Transverse colon (tissue), 4 donors: Measurements from ENCODE around the gene FAM50B. TPM values are rescaled to one million over a fixed set of nuclear protein-coding genes. Genes with fewer than 3 reads are reported as not detected.

Experiments
- DNase-seq: peaks from one replicate; pipeline ENCODE4 v3.0.0-alpha.2; 2019
- H3K27ac ChIP-seq, 4 donors: fragments of 200-600 bp; sonication (generic); 2 replicates each; pipeline ENCODE4 v1.5.1; 2016 to 2018; ENCODE audit warnings: inconsistent platforms in 4 of 4
- H3K27me3 ChIP-seq: fragments of 200-600 bp; sonication (generic); 2 replicates; pipeline ENCODE4 v1.5.1; 2017; ENCODE audit warnings: inconsistent platforms
- H3K36me3 ChIP-seq, 4 donors: fragments of 200-600 bp; sonication (generic); 2 replicates each; pipeline ENCODE4 v1.5.1; 2017 to 2019; ENCODE audit warnings: inconsistent platforms in 4 of 4
- H3K4me1 ChIP-seq, 4 donors: fragments of 200-600 bp; sonication (generic); 2 replicates each; pipeline ENCODE4 v1.5.1; 2017 to 2020; ENCODE audit warnings: inconsistent platforms in 4 of 4
- H3K4me3 ChIP-seq, 4 donors: fragments of 200-600 bp; sonication (generic); 1 replicate in 1 of 4; 2 replicates in 3 of 4; pipeline versions ENCODE4 v1.5.1 to v1.6.1; 2017 to 2019; ENCODE audit warnings: inconsistent platforms in 4 of 4
- H3K9me3 ChIP-seq, 2 donors: fragments of 200-600 bp; sonication (generic); 2 replicates each; pipeline ENCODE4 v1.5.1; 2017 to 2019; ENCODE audit warnings: inconsistent platforms in 2 of 2
- CTCF ChIP-seq, 5 experiments: fragments of 200-600 bp in 3 of 5; fragments of 450-650 bp in 2 of 5; sonication (generic) in 3 of 5; IDR thresholded peaks; 1 replicate in 2 of 5; 2 replicates in 3 of 5; pipeline ENCODE4 v1.5.1; 2016 to 2017; ENCODE audit warnings: antibody characterized with exemption in 5 of 5, inconsistent platforms in 3 of 5, mild to moderate bottlenecking in 2 of 5, moderate library complexity in 1 of 5
- EP300 ChIP-seq: sonication (generic); formaldehyde crosslinking; IDR thresholded peaks from one replicate; pipeline ENCODE4 v1.6.1; 2017; ENCODE audit warnings: antibody characterized with exemption, low read depth
- POLR2A ChIP-seq: fragments of 450-650 bp; IDR thresholded peaks from one replicate; pipeline ENCODE4 v1.6.1; 2016; ENCODE audit warnings: antibody characterized with exemption, mild to moderate bottlenecking, moderate library complexity
- POLR2AphosphoS5 ChIP-seq, 3 donors: sonication (generic); formaldehyde crosslinking; IDR thresholded peaks; one replicate each; pipeline ENCODE4 v1.6.1; 2016; ENCODE audit warnings: antibody characterized with exemption in 3 of 3
- WGBS, 2 donors: methylation state at CpG; one replicate each; pipeline ENCODE4 v1.1.5; 2018; ENCODE audit warnings: low coverage in 1 of 2; 5-methylcytosine and 5-hydroxymethylcytosine counted together
- in situ Hi-C, 4 donors: fragments of 200-750 bp; cut with MboI; loops; one replicate each; pipeline versions ENCODE4 v1.15.0 to v1.15.1; 2017; ENCODE audit warnings: low sequenced_read_pairs in 3 of 4, low pct_ligation_motif_present in 1 of 4, low pct_unique_long_range_greater_than_20kb in 1 of 4
- intact Hi-C: fragments of 100-400 bp; cut with DNase I; formaldehyde crosslinking; loops from one replicate; pipeline ENCODE4 v1.15.1; 2023; ENCODE audit warnings: low total_unique reads
- total RNA-seq, 4 donors: library from RNA; depleted of rRNA; stranded (reverse); fragments of >200 nt; gene quantifications; one replicate each; pipeline ENCODE4 v1.1.0, GENCODE V29; 2016

Gene FAM50B
- total RNA-seq, 4 donors from 2014 or later: 3.4 to 6.4 (median 5.2) TPM; not detected in 1

GRCh38 chr6:3873051-3873450 is 23.9 kb downstream of the FAM50B start:
- Histone ChIP-seq H3K27ac (no peak overlapping the region), H3K36me3 (no peaks in the 10 kb centered on the region), H3K4me1 (peaks cover 0 to 14% (median 8%) of the 10 kb centered on the region in 4 donors), H3K9me3 (no peaks in the 10 kb centered on the region), H3K27me3 (no peaks in the 10 kb centered on the region), H3K4me3 (no peak overlapping the region)
- intact Hi-C loops (no loop called here), in situ Hi-C loops (no loop called here)
- DNase-seq: no peak
- WGBS, 2 donors: 88 to 93% methylated on average over 1 to 4 of the region's 4 CpGs
- no peak for TF ChIP-seq POLR2AphosphoS5 (IDR thresholded peaks at IDR 0.05)
- TF ChIP-seq EP300: no peak
- TF ChIP-seq POLR2A: no peak
- TF ChIP-seq CTCF (IDR thresholded peaks at IDR 0.05): no peak

- intact Hi-C loops: no loop called here
- WGBS, 2 donors: 73 to 83% methylated on average over 3 to 4 of the region's 4 CpGs
- Histone ChIP-seq H3K4me3 (no peak overlapping the region), H3K27ac (no peak overlapping the region), H3K27me3 (no peaks in the 10 kb centered on the region), H3K9me3 (no peaks in the 10 kb centered on the region), H3K36me3 (no peaks in the 10 kb centered on the region), H3K4me1 (peaks cover 0 to 14% (median 7%) of the 10 kb centered on the region in 4 donors)
- in situ Hi-C loops: no loop called here
- TF ChIP-seq POLR2A (no peak), EP300 (no peak), CTCF (IDR thresholded peaks at IDR 0.05) (no peak), POLR2AphosphoS5 (IDR thresholded peaks at IDR 0.05) (no peak)
- DNase-seq: no peak
These were observed 24.9 kb downstream of the FAM50B start for GRCh38 chr6:3874069-3874468.

DNA sequence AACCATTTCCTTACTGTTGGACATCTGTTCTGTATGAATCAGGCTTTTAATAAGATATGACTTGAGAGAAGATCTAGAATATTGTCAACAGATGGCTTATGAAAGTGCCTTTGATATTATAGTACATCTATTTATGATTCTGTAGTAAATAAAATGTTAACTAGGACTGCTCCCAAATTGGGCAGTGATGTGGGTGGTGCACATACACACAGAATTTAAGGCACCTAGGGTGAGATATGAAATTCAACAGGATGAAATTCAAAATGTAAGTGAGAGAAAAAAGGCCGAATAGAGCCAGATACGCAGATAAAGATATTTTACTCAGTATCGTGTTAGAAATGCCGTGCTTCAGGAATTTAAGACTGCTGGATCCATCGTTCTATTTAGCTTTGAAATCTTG is 26.3 kb downstream of the FAM50B start:
- Histone ChIP-seq H3K4me3 (no peak overlapping the region), H3K4me1 (peaks cover 0 to 1% (median 0%) of the 10 kb centered on the region in 4 donors), H3K9me3 (no peaks in the 10 kb centered on the region), H3K27ac (no peak overlapping the region), H3K27me3 (no peaks in the 10 kb centered on the region), H3K36me3 (no peaks in the 10 kb centered on the region)
- WGBS, 2 donors: 91 to 92% methylated on average over 5 of the region's 5 CpGs
- in situ Hi-C loops: no loop called here
- TF ChIP-seq EP300: no peak
- TF ChIP-seq POLR2AphosphoS5 (IDR thresholded peaks at IDR 0.05): no peak
- TF ChIP-seq POLR2A: no peak
- no peak for TF ChIP-seq CTCF (IDR thresholded peaks at IDR 0.05)
- no peak for DNase-seq
- intact Hi-C loops: no loop called here

GRCh38 chr6:3876101-3876500 is 26.9 kb downstream of the FAM50B start:
- Histone ChIP-seq H3K4me3 (no peak overlapping the region), H3K27ac (no peak overlapping the region)
- peak; percentile 56 for TF ChIP-seq EP300
- no peak for TF ChIP-seq POLR2A
- TF ChIP-seq CTCF (IDR thresholded peaks at IDR 0.05): no peak
- TF ChIP-seq POLR2AphosphoS5 (IDR thresholded peaks at IDR 0.05): peak in 2 of 3 donors; percentile 14 to 22

More at GRCh38 chr6:3876101-3876500, 26.9 kb downstream of the FAM50B start:
- no peaks in the 10 kb centered on the region for H3K4me1 ChIP-seq
- no peak for DNase-seq
- no peaks in the 10 kb centered on the region for H3K9me3 ChIP-seq
- no peaks in the 10 kb centered on the region for H3K36me3 ChIP-seq
- in situ Hi-C loops: no loop called here
- intact Hi-C loops: no loop called here
- WGBS, 2 donors: 73 to 89% methylated on average over 5 to 10 of the region's 10 CpGs
- H3K27me3 ChIP-seq: no peaks in the 10 kb centered on the region
